K562 (cell line): ENCODE data around the gene IL1RN. TPM values are rescaled to one million over a fixed set of nuclear protein-coding genes. Genes with fewer than 3 reads are reported as not detected.

Experiments used
- ATAC-seq: fragments of 200-7000 bp; cut with Tn5 transposase; 3 replicates; pipeline ENCODE4 v1.9.1; 2020; ENCODE audit warnings: moderate library complexity
- BruUV-seq: library from RNA; stranded (reverse); fragments of 400-500 nt; replicated peaks from 2 replicates; lab custom pipeline; 2021; lab: Mats Ljungman, UMichigan
- CTCF ChIA-PET: fragments of 300-600 bp; formaldehyde crosslinking; extraction: SDS; loops from one replicate; lab custom pipeline; 2021; ENCODE audit warnings: low intra/inter-chr PET ratio; lab: Yijun Ruan, JAX
- POLR2A ChIA-PET: fragments of 300-600, 350-650 bp; sonication (Branson Sonifier 250); formaldehyde crosslinking; extraction: SDS; loops from one replicate; lab custom pipeline; 2021; ENCODE audit warnings: antibody characterized with exemption, inconsistent platforms; lab: Yijun Ruan, JAX
- DNase-seq, 4 experiments: peaks; one replicate each; pipeline versions ENCODE4 v3.0.0 to v3.0.0-alpha.2; 2011 to 2018; ENCODE audit warnings: low spot score in 3 of 4, mixed read lengths in 3 of 4; ENCODE audit errors: extremely low read depth in 1 of 4
- FAIRE-seq: peaks from 2 replicates; lab custom pipeline; 2011; peaks lifted over from hg19 to GRCh38; lab: Jason Lieb, UNC
- H2AFZ ChIP-seq: 2 replicates; pipeline ENCODE4 v1.6.0; 2011; ENCODE audit warnings: low read depth, low read length, control low read depth, inconsistent platforms
- H3K27ac ChIP-seq: fragments of 200-600 bp; 3 replicates; pipeline ENCODE4 v1.8.0; 2011; ENCODE audit warnings: low read depth, mild to moderate bottlenecking, control low read depth, inconsistent platforms, low read length, moderate library complexity, mixed read lengths; ENCODE audit errors: extremely low read depth
- H3K27me3 ChIP-seq, 2 experiments: fragments of 300-600 bp in 1 of 2; 2 replicates in 1 of 2; 3 replicates in 1 of 2; pipeline versions ENCODE4 v1.6.0 to v1.8.0; 2011; ENCODE audit warnings: inconsistent platforms in 2 of 2, low read length in 2 of 2, mild to moderate bottlenecking in 1 of 2, mixed read lengths in 1 of 2, moderate library complexity in 1 of 2; ENCODE audit not compliant: control insufficient read depth in 2 of 2, insufficient read depth in 2 of 2
- H3K36me3 ChIP-seq: fragments of 300-600 bp; 3 replicates; pipeline ENCODE4 v1.8.0; 2011; ENCODE audit warnings: mild to moderate bottlenecking, low read length, inconsistent platforms; ENCODE audit not compliant: control insufficient read depth, insufficient read depth
- H3K4me1 ChIP-seq, 2 experiments: fragments of 200-600 bp in 1 of 2; replicated peaks in 1 of 2; 2 replicates in 1 of 2; 3 replicates in 1 of 2; pipeline versions ENCODE4 v1.5.1 to v1.8.0; 2011; ENCODE audit warnings: inconsistent platforms in 2 of 2, low read length in 2 of 2, mild to moderate bottlenecking in 1 of 2, mixed read lengths in 1 of 2, moderate library complexity in 1 of 2; ENCODE audit not compliant: control insufficient read depth in 2 of 2, insufficient read depth in 2 of 2
- H3K4me2 ChIP-seq: 2 replicates; pipeline ENCODE4 v1.6.1; 2011; ENCODE audit warnings: low read length, control low read depth, inconsistent platforms, mixed read lengths; ENCODE audit not compliant: insufficient read depth
- H3K4me3 ChIP-seq: fragments of 200-600 bp; sonication (generic), shearing (Covaris generic); 2 replicates; pipeline ENCODE4 v1.5.1; 2016; ENCODE audit warnings: control low read depth, inconsistent platforms
- H3K79me2 ChIP-seq: fragments of 200-600 bp; 3 replicates; pipeline ENCODE4 v1.8.0; 2011; ENCODE audit warnings: low read length, inconsistent platforms; ENCODE audit not compliant: control insufficient read depth, insufficient read depth
- H3K9ac ChIP-seq, 2 experiments: 2 replicates each; pipeline versions ENCODE4 v1.6.0 to v1.6.1; 2011; ENCODE audit warnings: low read depth in 2 of 2, low read length in 2 of 2, control low read depth in 1 of 2, inconsistent platforms in 1 of 2, mild to moderate bottlenecking in 1 of 2, mixed read lengths in 1 of 2; ENCODE audit not compliant: insufficient read depth in 1 of 2
- H3K9me1 ChIP-seq: one replicate; pipeline ENCODE4 v1.6.0; 2011; ENCODE audit warnings: inconsistent platforms, mild to moderate bottlenecking, low read length, moderate library complexity; ENCODE audit not compliant: control insufficient read depth, insufficient read depth
- H3K9me3 ChIP-seq: replicated peaks from 2 replicates; pipeline ENCODE4 v1.5.1; 2011; ENCODE audit warnings: low read depth, low read length, inconsistent platforms; ENCODE audit not compliant: control insufficient read depth, insufficient read depth
- H4K20me1 ChIP-seq: replicated peaks from 2 replicates; pipeline ENCODE4 v1.6.1; 2011; ENCODE audit warnings: low read length, inconsistent platforms, mixed read lengths; ENCODE audit not compliant: control insufficient read depth, insufficient read depth
- E2F3 ChIP-seq: fragments of 250-450 bp; sonication (Bioruptor Pico); IDR thresholded peaks from 2 replicates; pipeline ENCODE4 v1.4.0; 2020; ENCODE audit warnings: mild to moderate bottlenecking
- HMG20A ChIP-seq: fragments of 450-650 bp; formaldehyde crosslinking; conservative IDR thresholded peaks from 2 replicates; pipeline ENCODE4 v1.4.0; 2020; ENCODE audit warnings: mild to moderate bottlenecking, mixed read lengths
- NFIC ChIP-seq: fragments of 450-650 bp; IDR thresholded peaks from 2 replicates; pipeline ENCODE4 v1.6.1; 2017; ENCODE audit warnings: mild to moderate bottlenecking, inconsistent platforms
- NR3C1 ChIP-seq: sonication (generic); formaldehyde crosslinking; IDR thresholded peaks from 2 replicates; pipeline ENCODE4 v1.8.1; 2022; ENCODE audit warnings: missing genetic modification reagents
- TEAD2 ChIP-seq: fragments of 450-650 bp; IDR thresholded peaks from 2 replicates; pipeline ENCODE4 v1.6.1; 2016; ENCODE audit warnings: missing genetic modification characterization, control low read depth, missing compliant biosample characterization
- WGBS: fragments of 100-300 bp; shearing (Covaris generic); methylation state at CpG from one replicate; pipeline ENCODE4 v1.1.6; 2016; ENCODE audit warnings: low coverage, mixed read lengths; ENCODE audit not compliant: insufficient coverage; ENCODE audit errors: missing lambda C conversion rate; 5-methylcytosine and 5-hydroxymethylcytosine counted together
- in situ Hi-C: fragments of 300-500 bp; cut with MboI; formaldehyde crosslinking; loops from 4 replicates; pipeline ENCODE4 v1.15.0; 2018; ENCODE audit warnings: inconsistent platforms, mixed read lengths
- intact Hi-C: fragments of 100-400 bp; cut with micrococcal nuclease; formaldehyde crosslinking; loops from 2 replicates; pipeline ENCODE4 v1.14.2; 2022
- polyA plus RNA-seq, 8 experiments: library from polyadenylated mRNA; depleted of rRNA in 4 of 8; stranded (reverse) in 5 of 8; unstranded in 3 of 8; fragments of >200 nt; fragmentation: Nextera tagmentation in 2 of 8; fragmentation: Illumina TruSeq in 1 of 8; extraction: Ambion mirVana in 2 of 8; extraction: Trizol in 1 of 8; gene quantifications; 2 replicates each; pipeline versions ENCODE4 v1.2.1 to v1.2.3, GENCODE V29; 2011 to 2014; ENCODE audit warnings: inconsistent platforms in 1 of 8, missing spikeins in 1 of 8
- total RNA-seq, 7 experiments: library from RNA; depleted of rRNA in 6 of 7; stranded (reverse); fragments of >200 nt in 6 of 7; fragmentation: Illumina TruSeq in 2 of 7; extraction: Trizol in 2 of 7; gene quantifications; 2 replicates each; pipeline versions ENCODE4 v1.2.1 to v1.2.3, GENCODE V29; 2011 to 2021; ENCODE audit warnings: low replicate concordance in 1 of 7
- TF ChIP-seq, protein P1 (sequence below): fragments of 250-450 bp; sonication (Bioruptor Pico); IDR thresholded peaks from 2 replicates; pipeline ENCODE4 v1.5.0; 2020; ENCODE audit warnings: mild to moderate bottlenecking, borderline replicate concordance

IL1RN gene
- total and polyA plus RNA-seq, 9 of the 15 experiments (the other 6 are each of a cell fraction or from before 2014, with no cell fraction given), result 0.13 TPM; not detected in 8

DNA sequence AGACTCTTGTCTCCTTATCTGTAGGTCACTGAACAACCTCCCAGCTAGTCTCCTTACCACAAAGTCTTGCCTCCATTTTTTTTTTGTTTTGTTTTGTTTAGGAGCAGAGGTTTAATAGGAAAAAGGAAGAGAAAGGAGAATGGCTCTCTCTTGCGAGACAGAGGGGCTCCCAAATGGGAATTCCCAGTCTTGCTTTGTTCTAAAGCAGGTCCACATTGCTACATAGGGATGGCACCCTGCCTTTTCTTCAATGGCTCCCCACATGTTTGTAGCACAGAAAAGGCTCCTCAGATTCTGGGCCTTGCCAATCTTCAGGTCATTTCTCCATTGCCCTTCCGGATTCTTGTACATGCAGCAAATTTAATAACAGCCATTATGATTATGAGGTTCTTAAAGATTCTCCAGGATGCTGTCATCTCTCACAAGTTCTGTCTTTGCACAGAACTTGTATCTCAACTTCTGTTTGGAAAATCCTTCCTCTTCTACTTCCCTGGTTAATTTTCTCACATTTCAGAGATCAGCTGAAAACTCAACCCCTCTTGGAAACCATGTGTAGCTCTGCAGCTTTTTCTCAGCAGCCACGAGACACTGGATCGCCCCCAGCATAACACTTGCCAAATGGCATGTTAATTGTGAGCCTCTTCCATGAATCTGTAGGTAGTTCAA, 36.0 kb upstream of the IL1RN start:
- intact Hi-C loops (no loop called here), in situ Hi-C loops (no loop called here)
- ChIA-PET CTCF (interaction anchor here (1.1 kb wide), 1 partner anchor 12 kb away, joined by 3 read pairs; no protein-coding TSS in a partner anchor), POLR2A (interaction anchor here (1.0 to 1.2 kb wide), 3 partner anchors 9 to 276 kb away, joined by 3 read pairs; no protein-coding TSS in a partner anchor)
- Histone ChIP-seq H3K9ac (no peak overlapping the region), H3K9me3 (no peaks in the 10 kb centered on the region), H4K20me1 (no peaks in the 10 kb centered on the region), H3K36me3 (no peaks in the 10 kb centered on the region), H3K4me3 (no peak overlapping the region), H3K9me1 (no peaks in the 10 kb centered on the region), H3K27me3 (peaks cover 4 to 21% of the 10 kb centered on the region in 2 experiments; a peak in 3 of 5 replicates), H3K79me2 (no peaks in the 10 kb centered on the region), H3K4me2 (no peak overlapping the region), H3K27ac (no peak overlapping the region), H2AFZ (no peak overlapping the region), H3K4me1 (no peaks in the 10 kb centered on the region)
- no peak for ATAC-seq
- BruUV-seq, result no TSS peak
- no peak for DNase-seq
- no peak for FAIRE-seq
- 0% methylated on average over 4 of the region's 4 CpGs for WGBS
- TF ChIP-seq NFIC, result no peak
- TF ChIP-seq NR3C1, result no peak
- TF ChIP-seq, protein P1, sequence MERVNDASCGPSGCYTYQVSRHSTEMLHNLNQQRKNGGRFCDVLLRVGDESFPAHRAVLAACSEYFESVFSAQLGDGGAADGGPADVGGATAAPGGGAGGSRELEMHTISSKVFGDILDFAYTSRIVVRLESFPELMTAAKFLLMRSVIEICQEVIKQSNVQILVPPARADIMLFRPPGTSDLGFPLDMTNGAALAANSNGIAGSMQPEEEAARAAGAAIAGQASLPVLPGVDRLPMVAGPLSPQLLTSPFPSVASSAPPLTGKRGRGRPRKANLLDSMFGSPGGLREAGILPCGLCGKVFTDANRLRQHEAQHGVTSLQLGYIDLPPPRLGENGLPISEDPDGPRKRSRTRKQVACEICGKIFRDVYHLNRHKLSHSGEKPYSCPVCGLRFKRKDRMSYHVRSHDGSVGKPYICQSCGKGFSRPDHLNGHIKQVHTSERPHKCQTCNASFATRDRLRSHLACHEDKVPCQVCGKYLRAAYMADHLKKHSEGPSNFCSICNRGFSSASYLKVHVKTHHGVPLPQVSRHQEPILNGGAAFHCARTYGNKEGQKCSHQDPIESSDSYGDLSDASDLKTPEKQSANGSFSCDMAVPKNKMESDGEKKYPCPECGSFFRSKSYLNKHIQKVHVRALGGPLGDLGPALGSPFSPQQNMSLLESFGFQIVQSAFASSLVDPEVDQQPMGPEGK (CRISPR knock-in tag), result no peak
- no peak for TF ChIP-seq HMG20A (CRISPR knock-in tag)
- no peak for TF ChIP-seq TEAD2 (tag)
- TF ChIP-seq E2F3 (CRISPR knock-in tag), result no peak
- TF ChIP-seq, all 486 proteins: peak for 0
